NB4 (cell line): ENCODE data around the gene CCDC92.

Source experiments
- MAX ChIP-seq: IDR thresholded peaks from 2 replicates; pipeline ENCODE4 v1.6.1; 2011; ENCODE audit warnings: low read depth, low read length
- POLR2A ChIP-seq: IDR thresholded peaks from 2 replicates; pipeline ENCODE4 v1.6.1; 2011; ENCODE audit warnings: mild to moderate bottlenecking; ENCODE audit not compliant: insufficient read length; ENCODE audit errors: extremely low read depth
- TF ChIP-seq, protein P1 (sequence below): IDR thresholded peaks from one replicate; pipeline ENCODE4 v1.5.1; 2012; ENCODE audit warnings: low read depth, low read length

DNA sequence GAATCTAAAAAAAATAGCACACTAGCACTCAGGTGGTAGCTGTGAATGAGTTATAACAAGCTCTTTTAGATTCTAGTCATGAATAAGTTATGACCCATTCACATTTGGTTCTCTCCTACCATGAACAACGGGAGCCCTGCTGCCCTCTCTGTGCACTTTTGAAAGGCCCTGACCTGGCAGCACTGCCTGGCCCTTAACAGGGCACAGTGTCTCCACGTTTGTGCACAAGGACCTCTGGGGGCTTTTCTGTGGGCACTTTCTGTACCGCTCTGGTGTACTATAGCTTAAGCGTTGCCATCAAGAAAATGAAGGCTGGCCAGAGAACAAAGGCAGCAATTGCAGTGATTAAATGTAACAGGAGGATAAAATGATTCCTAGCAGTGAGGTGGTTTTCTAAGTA lies 21.2 kb downstream of the CCDC92 start:
- TF ChIP-seq, protein P1, sequence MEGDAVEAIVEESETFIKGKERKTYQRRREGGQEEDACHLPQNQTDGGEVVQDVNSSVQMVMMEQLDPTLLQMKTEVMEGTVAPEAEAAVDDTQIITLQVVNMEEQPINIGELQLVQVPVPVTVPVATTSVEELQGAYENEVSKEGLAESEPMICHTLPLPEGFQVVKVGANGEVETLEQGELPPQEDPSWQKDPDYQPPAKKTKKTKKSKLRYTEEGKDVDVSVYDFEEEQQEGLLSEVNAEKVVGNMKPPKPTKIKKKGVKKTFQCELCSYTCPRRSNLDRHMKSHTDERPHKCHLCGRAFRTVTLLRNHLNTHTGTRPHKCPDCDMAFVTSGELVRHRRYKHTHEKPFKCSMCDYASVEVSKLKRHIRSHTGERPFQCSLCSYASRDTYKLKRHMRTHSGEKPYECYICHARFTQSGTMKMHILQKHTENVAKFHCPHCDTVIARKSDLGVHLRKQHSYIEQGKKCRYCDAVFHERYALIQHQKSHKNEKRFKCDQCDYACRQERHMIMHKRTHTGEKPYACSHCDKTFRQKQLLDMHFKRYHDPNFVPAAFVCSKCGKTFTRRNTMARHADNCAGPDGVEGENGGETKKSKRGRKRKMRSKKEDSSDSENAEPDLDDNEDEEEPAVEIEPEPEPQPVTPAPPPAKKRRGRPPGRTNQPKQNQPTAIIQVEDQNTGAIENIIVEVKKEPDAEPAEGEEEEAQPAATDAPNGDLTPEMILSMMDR: no peak
- TF ChIP-seq POLR2A (no peak), MAX (no peak)
